GM12873 (cell line): ENCODE results near the gene LMAN2.

Source experiments
- CTCF ChIP-seq: IDR thresholded peaks from 2 replicates; pipeline ENCODE4 v1.5.1; 2012; ENCODE audit warnings: low read depth, mild to moderate bottlenecking, moderate library complexity, low read length, control low read depth; ENCODE audit not compliant: insufficient read depth; ENCODE audit errors: missing control alignments

Gene LMAN2

GRCh38 chr5:177309351-177310191 lies 41.9 kb downstream of the LMAN2 start:
- peak; percentile 97 for TF ChIP-seq CTCF

GRCh38 chr5:177308740-177309139 lies 42.7 kb downstream of the LMAN2 start:
- no peak for TF ChIP-seq CTCF

GRCh38 chr5:177307544-177308363 lies 43.7 kb downstream of the LMAN2 start:
- no peak for TF ChIP-seq CTCF

GRCh38 chr5:177306674-177307543 lies 44.6 kb downstream of the LMAN2 start:
- no peak for TF ChIP-seq CTCF

- TF ChIP-seq CTCF: no peak
Observed at GRCh38 chr5:177304392-177305119, 46.9 kb downstream of the LMAN2 start.

GRCh38 chr5:177303925-177304391 lies 47.5 kb downstream of the LMAN2 start:
- TF ChIP-seq CTCF: no peak
